C4-2B (cell line): ENCODE data around the gene SOX18.

Source experiments
- H3K27ac ChIP-seq: fragments of 450-650 bp; 2 replicates; pipeline ENCODE4 v1.5.1; 2017
- ZFX ChIP-seq: fragments of 450-650 bp; IDR thresholded peaks from 2 replicates; pipeline ENCODE4 v1.6.1; 2017
- TF ChIP-seq, protein P1 (sequence below): fragments of 450-650 bp; conservative IDR thresholded peaks from 2 replicates; pipeline ENCODE4 v1.5.1; 2017; ENCODE audit warnings: mild to moderate bottlenecking

The SOX18 gene

DNA sequence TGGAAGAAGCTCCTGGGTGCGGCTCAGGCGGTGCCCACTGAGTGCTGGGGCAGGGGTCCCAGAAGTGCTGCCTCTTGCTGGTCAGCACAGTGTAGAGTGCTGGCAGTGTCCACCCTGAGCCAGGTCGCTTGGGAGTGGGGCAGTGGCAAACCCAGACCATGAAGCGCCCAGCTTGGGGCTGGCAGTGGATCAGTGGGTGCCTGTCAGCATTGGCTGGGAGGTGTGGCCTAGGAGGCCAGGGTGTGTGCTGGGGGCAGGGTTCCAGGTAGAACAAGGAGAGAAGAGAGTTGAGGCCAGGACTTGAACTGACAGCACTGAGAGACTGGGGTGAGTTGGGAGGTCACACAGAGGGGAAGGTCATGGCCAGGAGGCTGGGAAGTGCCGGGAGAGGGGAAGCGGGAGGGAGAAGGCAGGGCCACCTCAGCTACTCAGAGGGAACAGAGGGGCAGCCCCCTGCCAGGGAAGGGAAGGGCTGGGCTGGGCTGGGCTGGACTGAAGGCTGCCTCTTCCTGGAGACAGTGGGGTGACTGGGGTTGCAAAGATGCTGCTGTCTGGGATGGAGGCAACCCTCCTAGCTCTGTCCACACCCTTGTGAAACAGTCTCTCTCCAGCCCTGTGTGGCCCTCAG is 17.7 kb upstream of the SOX18 start:
- TF ChIP-seq ZFX: no peak
- TF ChIP-seq, protein P1, sequence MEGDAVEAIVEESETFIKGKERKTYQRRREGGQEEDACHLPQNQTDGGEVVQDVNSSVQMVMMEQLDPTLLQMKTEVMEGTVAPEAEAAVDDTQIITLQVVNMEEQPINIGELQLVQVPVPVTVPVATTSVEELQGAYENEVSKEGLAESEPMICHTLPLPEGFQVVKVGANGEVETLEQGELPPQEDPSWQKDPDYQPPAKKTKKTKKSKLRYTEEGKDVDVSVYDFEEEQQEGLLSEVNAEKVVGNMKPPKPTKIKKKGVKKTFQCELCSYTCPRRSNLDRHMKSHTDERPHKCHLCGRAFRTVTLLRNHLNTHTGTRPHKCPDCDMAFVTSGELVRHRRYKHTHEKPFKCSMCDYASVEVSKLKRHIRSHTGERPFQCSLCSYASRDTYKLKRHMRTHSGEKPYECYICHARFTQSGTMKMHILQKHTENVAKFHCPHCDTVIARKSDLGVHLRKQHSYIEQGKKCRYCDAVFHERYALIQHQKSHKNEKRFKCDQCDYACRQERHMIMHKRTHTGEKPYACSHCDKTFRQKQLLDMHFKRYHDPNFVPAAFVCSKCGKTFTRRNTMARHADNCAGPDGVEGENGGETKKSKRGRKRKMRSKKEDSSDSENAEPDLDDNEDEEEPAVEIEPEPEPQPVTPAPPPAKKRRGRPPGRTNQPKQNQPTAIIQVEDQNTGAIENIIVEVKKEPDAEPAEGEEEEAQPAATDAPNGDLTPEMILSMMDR: no peak
- H3K27ac ChIP-seq: no peak overlapping the region

DNA sequence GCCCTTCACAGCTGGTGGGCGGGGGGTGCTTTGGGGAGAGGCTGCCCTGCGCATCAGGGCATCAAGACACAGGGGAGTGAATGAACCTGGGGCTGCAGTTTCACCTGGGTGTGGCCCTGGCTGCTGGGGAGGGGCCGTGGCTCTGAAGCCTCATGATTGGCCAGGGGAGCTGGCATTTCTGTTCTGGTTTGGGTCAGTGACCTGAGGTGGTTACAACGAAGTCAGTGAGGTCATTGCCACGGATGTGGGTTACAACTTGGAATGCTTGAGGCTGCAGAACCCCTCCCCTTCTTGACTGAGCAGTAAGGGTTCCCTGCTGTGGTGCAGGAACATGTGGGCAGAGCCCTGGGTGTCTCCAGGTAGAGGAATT is 16.5 kb upstream of the SOX18 start:
- no peak overlapping the region for H3K27ac ChIP-seq
- no peak for TF ChIP-seq ZFX

DNA sequence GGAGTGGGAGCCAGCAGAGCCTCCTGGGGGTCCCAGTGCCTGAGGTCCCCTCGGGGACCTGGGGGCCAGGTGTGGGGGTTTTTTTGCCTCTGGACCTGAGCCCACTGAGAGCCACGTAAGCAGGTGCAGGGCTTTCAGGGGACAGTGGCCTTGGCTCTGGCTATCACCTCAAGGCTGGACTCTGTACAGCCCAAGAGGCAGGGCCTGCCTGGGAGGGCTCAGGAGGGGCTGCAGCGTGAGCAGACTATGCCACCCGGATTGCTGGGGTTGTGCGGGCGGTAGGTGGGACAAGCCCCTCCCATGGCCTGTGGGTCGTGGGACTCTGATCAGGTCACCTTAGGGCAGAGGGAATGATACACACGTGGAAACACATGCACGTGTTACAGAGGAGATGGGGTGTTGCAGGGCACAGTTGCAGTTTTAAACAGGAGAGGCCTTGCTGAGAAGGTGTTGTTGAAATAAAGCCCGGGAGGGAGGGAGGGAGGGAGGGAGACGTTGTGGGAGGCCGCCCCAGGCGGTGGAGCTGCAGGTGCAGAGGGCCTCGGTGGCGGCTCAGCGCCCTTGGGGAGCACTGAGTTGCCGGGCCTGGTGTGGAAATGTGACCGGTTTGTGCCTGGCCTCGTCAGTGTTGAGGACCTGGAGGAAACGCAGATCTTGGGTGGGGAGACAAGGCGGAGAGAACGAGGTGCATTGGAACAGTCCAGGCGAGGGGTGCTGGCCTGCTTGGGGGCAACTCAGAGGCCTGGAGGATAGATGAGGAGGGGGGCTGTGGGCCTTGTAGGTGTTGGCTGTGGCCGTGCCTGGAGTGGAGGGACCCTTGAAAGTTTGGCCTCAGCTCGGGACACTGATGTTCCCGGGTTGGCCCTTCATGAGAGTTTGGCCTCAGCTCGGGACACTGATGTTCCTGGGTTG is 15.9 kb upstream of the SOX18 start:
- H3K27ac ChIP-seq: no peak overlapping the region
- TF ChIP-seq, protein P1: no peak
- TF ChIP-seq ZFX: no peak

DNA sequence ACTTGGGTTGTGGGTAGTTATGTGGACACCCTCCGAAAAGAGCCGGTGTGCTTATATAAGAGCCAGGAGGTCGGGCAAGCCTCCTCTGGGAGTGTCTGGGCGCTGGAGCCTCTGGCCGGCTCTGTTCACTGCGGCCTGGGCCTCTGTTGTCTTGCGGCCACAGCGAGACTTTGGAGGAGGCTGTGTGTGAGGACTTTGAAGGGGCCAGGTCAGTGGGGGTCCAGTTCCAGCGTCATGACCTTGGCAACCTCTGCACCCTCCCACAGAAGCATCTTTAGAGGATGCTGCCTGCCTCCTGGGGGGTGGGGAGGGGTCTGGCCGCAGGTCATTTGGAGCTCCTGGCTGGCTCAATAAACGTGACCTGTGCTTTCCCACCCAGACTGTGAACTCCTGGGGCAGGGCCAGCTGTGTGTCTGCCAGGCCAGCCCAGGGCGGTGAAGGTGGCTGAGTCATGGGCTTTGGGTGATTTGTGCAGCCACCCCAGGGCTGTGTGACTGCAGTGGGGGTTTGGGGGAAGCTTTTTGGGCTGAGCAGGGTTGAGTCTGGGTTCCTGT is 14.8 kb upstream of the SOX18 start:
- no peak for TF ChIP-seq ZFX
- TF ChIP-seq, protein P1: no peak
- H3K27ac ChIP-seq: no peak overlapping the region; the same call in 1 of the 2 replicates

DNA sequence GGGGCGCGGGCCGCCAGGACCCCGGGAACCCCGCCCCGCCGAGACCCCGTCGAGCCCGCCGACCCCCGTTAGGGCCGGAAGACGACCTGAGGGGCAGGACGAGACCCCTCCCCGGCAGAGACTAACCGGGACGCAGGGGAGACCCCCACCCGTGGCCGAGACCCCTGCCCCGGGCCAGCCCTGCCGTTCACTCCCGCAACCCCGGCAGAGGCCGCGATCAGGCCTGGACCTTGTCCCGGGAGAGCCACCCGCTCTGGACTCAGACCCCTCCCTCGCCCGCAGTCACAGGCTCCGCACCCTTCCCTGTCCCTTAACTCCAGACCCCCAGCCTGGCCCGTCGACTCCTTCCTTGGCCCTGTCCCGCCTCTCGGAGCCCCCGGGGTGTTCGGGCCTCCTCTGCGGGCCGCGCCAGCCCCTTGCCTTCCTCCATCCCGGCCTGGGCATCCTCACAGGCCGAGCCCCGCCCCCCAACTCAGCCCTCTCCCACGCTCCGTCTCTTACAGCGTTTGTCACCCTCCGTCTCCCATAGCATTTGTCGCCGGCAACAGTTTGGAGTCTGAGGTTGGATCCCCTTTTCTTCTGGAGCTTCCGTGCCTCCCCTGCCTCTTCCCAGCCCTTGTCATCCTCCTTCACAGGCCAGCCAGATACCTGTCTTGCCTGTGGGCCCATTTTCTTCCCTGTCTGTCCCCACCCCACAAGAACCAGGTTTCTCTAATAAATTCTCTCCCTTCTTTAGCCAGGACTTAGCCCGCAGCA is 14.1 kb upstream of the SOX18 start:
- no peak for TF ChIP-seq ZFX
- TF ChIP-seq, protein P1: no peak
- H3K27ac ChIP-seq: peak overlapping the region; percentile 67

DNA sequence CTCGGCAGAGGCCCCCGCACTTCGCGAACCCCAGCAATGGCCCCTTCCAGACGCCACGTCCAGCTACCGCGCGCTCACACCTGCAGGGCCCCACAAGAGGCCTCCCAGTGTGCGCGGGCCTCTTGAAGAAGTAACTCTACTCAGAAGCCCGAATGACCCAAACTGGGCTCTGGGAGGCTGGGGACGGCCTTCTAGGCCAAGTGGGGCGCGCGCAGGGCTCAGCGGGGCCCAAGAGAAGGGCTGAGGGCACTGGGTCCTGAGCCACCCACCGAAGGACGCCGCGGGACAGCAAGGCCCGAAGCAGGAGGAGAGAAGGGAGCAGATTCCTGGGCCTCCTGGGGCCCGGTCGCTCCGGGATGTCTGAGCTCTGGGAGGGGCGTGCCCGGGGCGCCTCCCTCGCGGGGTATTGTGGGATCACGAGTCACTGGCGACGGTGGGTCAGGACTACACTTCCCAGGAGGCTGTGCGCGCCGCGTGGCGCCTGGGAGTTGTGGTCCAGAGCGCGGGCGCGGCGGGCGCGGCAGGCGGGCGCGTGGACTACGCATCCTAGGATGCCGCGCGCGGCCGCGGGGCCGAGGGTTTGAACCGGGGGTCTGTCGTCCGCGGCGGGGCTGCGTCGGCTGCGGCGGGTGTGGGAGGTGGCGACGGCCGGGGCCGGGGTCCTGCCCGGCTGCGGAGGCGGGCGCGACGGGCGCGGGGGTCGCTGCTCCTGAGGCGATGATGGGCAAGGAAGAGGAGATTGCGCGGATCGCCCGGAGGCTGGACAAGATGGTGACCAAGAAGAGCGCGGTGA is 13.4 kb upstream of the SOX18 start, which contains the start of gene TCEA2:
TSS of gene TCEA2 (plus strand) at position 603 of the 793 bp plus-strand sequence. CDS start at position 718, 115 bp downstream.
- TF ChIP-seq, protein P1: no peak
- peak; percentile 86; the same call in 1 of the 2 replicates for TF ChIP-seq ZFX
- peak within 1 kb of the TSS; percentile 67 for H3K27ac ChIP-seq

DNA sequence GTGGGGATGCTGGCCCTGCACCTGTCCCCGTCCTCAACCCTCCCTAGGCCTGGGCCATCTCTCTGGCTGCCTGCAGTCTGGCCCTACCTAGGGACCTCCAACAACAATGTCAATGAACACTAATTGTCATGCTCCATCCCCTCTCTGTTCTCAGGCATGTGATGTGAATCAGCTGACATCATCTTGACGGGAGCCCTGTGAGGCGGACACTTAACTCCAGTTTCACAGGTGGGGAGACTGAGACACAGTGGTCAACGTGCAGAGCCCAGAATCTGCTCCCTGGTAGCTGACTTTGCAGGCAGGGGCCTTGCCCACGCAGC is 12.8 kb upstream of the SOX18 start:
- peak overlapping the region; percentile 67 for H3K27ac ChIP-seq
- no peak for TF ChIP-seq ZFX
- TF ChIP-seq, protein P1: no peak
